ENCODE data around the gene ST6GALNAC2. TPM values are rescaled to one million over a fixed set of nuclear protein-coding genes. Genes with fewer than 3 reads are reported as not detected.

The ST6GALNAC2 gene
- total RNA-seq, 4 donors from 2014 or later, result 1.4 to 4.4 (median 1.6) TPM; not detected in 1

GRCh38 chr17:76601065-76601464, 15.4 kb upstream of the ST6GALNAC2 start:
- no peaks in the 10 kb centered on the region for H3K36me3 ChIP-seq
- 85% methylated on average over 7 to 8 of the region's 8 CpGs for WGBS, 2 donors (ENCODE audit: low coverage in 1 of 2)
- in situ Hi-C loops (cut with MboI; ENCODE audit: low pct_ligation_motif_present in 1 of 4, low pct_unique_long_range_greater_than_20kb in 1 of 4, low sequenced_read_pairs in 3 of 4) (no loop called here), intact Hi-C loops (cut with DNase I; ENCODE audit: low total_unique reads) (no loop called here)
- H3K27me3 ChIP-seq, result no peaks in the 10 kb centered on the region
- TF ChIP-seq CTCF (IDR thresholded peaks at IDR 0.05) (no peak), POLR2AphosphoS5 (IDR thresholded peaks at IDR 0.05) (no peak), EP300 (IDR thresholded peaks at IDR 0.05; ENCODE audit: low read depth) (no peak), POLR2A (IDR thresholded peaks at IDR 0.05) (no peak)
- H3K9me3 ChIP-seq, result no peaks in the 10 kb centered on the region
- H3K4me3 ChIP-seq, result no peak overlapping the region
- DNase-seq, result no peak
- peaks cover 0 to 16% (median 4%) of the 10 kb centered on the region in 4 donors for H3K4me1 ChIP-seq
- no peak overlapping the region for H3K27ac ChIP-seq

DNA sequence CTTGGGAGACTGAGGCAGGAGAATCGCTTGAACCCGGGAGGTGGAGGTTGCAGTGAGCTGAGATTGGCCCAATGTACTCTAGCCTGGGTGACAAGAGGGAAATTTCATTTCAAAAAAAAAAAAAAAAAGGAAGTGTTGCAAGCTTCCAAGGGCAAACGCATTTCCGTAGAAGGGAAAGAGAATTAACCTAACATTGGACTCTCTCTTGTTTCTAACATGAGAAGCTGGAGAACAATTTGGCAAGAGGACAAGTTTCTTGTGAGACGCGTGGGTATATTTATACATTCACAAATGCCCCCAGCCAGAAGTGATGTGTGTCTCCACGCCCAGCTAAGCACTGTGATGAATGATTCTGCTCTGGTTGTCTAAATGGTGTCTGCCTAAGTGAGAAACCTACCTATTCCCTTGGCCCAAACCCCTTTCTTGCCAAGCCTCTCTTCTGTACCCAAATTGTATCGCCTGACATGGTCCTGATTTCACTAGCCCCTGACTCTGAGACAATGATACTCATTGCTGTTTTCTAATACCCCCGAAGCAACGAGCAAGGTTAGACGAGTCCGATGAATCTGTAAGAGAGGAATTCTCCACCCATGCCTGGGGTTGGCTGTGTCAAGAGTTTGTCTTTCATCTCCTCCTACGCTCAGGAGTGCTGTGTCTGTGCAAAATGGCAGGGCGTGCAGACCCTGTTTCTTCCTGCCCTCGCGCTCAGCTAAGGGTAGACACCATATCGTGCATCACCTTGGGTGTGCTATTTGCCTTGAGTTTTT, 14.2 kb upstream of the ST6GALNAC2 start:
- TF ChIP-seq POLR2A (IDR thresholded peaks at IDR 0.05), result no peak
- no peak for TF ChIP-seq POLR2AphosphoS5 (IDR thresholded peaks at IDR 0.05)
- TF ChIP-seq CTCF (IDR thresholded peaks at IDR 0.05), result no peak
- no peak for TF ChIP-seq EP300 (IDR thresholded peaks at IDR 0.05; ENCODE audit: low read depth)
- no peaks in the 10 kb centered on the region for H3K36me3 ChIP-seq
- no peak overlapping the region for H3K4me3 ChIP-seq
- in situ Hi-C loops (cut with MboI; ENCODE audit: low pct_ligation_motif_present in 1 of 4, low pct_unique_long_range_greater_than_20kb in 1 of 4, low sequenced_read_pairs in 3 of 4) (no loop called here), intact Hi-C loops (cut with DNase I; ENCODE audit: low total_unique reads) (no loop called here)
- H3K4me1 ChIP-seq, result peaks cover 0 to 16% (median 4%) of the 10 kb centered on the region in 4 donors
- no peaks in the 10 kb centered on the region for H3K27me3 ChIP-seq
- H3K9me3 ChIP-seq, result no peaks in the 10 kb centered on the region
- WGBS, 2 donors (ENCODE audit: low coverage in 1 of 2), result 73 to 81% methylated on average over 10 to 17 of the region's 17 CpGs
- H3K27ac ChIP-seq, result no peak overlapping the region
- DNase-seq, result no peak

GRCh38 chr17:76598004-76598439, 12.4 kb upstream of the ST6GALNAC2 start:
- Histone ChIP-seq H3K9me3 (no peaks in the 10 kb centered on the region), H3K27me3 (peaks cover 3% of the 10 kb centered on the region), H3K36me3 (no peaks in the 10 kb centered on the region), H3K27ac (no peak overlapping the region), H3K4me3 (no peak overlapping the region), H3K4me1 (peaks cover 0 to 16% (median 4%) of the 10 kb centered on the region in 4 donors)
- WGBS, 2 donors (ENCODE audit: low coverage in 1 of 2), result 29% methylated on average over 2 of the region's 2 CpGs; no CpG with 5 or more reads in 1 of the 2 donors
- TF ChIP-seq POLR2A (IDR thresholded peaks at IDR 0.05) (no peak), CTCF (IDR thresholded peaks at IDR 0.05) (no peak), EP300 (IDR thresholded peaks at IDR 0.05; ENCODE audit: low read depth) (no peak), POLR2AphosphoS5 (IDR thresholded peaks at IDR 0.05) (no peak)
- in situ Hi-C loops (cut with MboI; ENCODE audit: low pct_ligation_motif_present in 1 of 4, low pct_unique_long_range_greater_than_20kb in 1 of 4, low sequenced_read_pairs in 3 of 4), result no loop called here
- intact Hi-C loops (cut with DNase I; ENCODE audit: low total_unique reads), result no loop called here
- DNase-seq, result no peak

DNA sequence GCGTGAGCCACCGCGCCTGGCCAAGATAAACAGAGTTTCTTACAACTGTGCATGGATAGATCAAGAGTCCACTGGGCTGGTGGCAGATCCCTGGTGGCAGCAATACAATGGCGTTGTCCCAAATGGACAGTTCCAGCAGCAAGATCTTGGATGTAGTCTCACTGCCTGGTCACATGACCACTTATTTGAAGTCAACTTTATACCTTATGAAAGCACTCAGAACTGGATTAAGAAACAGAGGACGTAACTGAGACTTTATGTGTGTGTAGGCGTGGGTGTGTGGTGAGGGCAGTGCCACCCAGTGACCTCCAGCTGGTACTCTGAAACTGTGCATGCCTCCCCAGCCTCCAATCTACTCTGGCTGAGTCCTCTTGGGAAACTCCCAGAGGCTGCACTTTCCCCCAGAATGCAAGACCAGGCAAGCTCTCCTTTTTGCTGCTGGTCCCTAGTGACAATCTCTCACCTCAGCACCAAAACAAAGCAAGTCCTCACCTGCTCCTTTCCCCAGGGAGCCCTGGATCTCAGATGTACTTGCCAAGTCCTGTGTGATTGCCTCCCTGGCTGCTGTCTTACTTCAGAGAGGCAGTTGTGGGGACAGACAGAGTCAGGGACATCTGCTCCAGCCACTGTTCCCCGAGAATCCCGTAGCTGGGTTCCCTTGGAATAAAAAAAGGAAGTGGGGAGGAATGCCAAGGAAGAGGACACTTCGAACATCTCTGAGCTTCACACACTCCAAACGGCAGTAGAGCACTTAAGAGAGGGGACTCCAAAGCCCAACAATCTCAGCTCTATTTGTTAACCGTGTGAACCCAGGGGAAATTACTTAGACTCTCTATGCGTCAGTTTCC, 11.7 kb upstream of the ST6GALNAC2 start:
- no peak overlapping the region for H3K4me3 ChIP-seq
- in situ Hi-C loops (cut with MboI; ENCODE audit: low pct_ligation_motif_present in 1 of 4, low pct_unique_long_range_greater_than_20kb in 1 of 4, low sequenced_read_pairs in 3 of 4), result no loop called here
- intact Hi-C loops (cut with DNase I; ENCODE audit: low total_unique reads), result no loop called here
- DNase-seq, result no peak
- 67 to 80% methylated on average over 1 to 12 of the region's 12 CpGs for WGBS, 2 donors (ENCODE audit: low coverage in 1 of 2)
- no peak overlapping the region for H3K27ac ChIP-seq
- H3K27me3 ChIP-seq, result peaks cover 4% of the 10 kb centered on the region
- H3K9me3 ChIP-seq, result no peaks in the 10 kb centered on the region
- no peaks in the 10 kb centered on the region for H3K36me3 ChIP-seq
- TF ChIP-seq CTCF (IDR thresholded peaks at IDR 0.05), result no peak
- no peak for TF ChIP-seq EP300 (IDR thresholded peaks at IDR 0.05; ENCODE audit: low read depth)
- TF ChIP-seq POLR2AphosphoS5 (IDR thresholded peaks at IDR 0.05), result no peak
- no peak for TF ChIP-seq POLR2A (IDR thresholded peaks at IDR 0.05)
- peaks cover 0 to 16% (median 4%) of the 10 kb centered on the region in 4 donors for H3K4me1 ChIP-seq
